ENCODE measurements around the gene IL36B. TPM values are rescaled to one million over a fixed set of nuclear protein-coding genes. Genes with fewer than 3 reads are reported as not detected.

The IL36B gene
- total RNA-seq, 1 donor from 2014 or later: not detected

DNA sequence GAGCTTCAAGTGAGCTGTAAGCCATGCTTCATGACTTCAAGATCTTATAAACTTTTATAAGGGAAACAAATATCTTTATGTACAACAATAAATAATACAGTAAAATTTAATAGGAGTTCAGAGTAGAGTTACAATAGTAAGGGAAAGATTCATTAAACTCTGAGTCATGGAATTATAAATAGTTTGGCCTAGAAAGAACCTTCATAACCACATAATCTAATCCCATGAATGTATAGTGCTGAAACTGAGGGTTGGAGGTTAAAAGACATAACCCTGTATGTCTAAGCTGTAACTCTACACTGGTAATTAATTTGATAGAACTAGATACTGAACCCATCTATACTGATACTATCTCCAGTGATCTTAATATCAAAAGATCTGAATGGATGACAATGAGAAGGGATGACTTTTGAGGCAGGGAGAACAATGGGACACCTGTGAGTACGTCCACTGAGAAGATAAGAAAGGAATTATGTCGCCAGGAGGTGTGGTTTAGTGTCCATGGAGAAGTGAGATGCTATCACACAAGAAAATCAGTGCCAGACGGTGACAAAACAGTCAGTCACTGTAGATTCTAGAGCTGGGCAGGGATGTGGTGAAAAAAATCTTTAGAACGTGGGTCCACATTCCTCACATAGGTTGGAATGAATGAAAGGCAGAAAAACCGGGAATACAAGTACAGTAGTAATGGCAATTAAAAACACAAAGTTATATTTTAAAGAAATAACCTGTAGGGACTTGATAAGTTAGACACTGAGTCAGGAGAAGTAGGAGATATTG is 16.2 kb upstream of the IL36B start:
- ATAC-seq (no peak), DNase-seq (no peak)
- Histone ChIP-seq H3K36me3 (no peaks in the 10 kb centered on the region), H3K4me3 (no peak overlapping the region), H3K27ac (no peak overlapping the region), H3K9me3 (no peaks in the 10 kb centered on the region), H3K27me3 (ENCODE audit: low read depth) (no peaks in the 10 kb centered on the region), H3K4me1 (no peaks in the 10 kb centered on the region)
- TF ChIP-seq, protein P1, sequence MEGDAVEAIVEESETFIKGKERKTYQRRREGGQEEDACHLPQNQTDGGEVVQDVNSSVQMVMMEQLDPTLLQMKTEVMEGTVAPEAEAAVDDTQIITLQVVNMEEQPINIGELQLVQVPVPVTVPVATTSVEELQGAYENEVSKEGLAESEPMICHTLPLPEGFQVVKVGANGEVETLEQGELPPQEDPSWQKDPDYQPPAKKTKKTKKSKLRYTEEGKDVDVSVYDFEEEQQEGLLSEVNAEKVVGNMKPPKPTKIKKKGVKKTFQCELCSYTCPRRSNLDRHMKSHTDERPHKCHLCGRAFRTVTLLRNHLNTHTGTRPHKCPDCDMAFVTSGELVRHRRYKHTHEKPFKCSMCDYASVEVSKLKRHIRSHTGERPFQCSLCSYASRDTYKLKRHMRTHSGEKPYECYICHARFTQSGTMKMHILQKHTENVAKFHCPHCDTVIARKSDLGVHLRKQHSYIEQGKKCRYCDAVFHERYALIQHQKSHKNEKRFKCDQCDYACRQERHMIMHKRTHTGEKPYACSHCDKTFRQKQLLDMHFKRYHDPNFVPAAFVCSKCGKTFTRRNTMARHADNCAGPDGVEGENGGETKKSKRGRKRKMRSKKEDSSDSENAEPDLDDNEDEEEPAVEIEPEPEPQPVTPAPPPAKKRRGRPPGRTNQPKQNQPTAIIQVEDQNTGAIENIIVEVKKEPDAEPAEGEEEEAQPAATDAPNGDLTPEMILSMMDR (IDR thresholded peaks at IDR 0.05): no peak
- intact Hi-C loops (cut with DNase I): no loop called here

GRCh38 chr2:113068249-113068648 is 15.6 kb upstream of the IL36B start:
- no peak for ATAC-seq

GRCh38 chr2:113067681-113068080 is 15.0 kb upstream of the IL36B start, which contains the start of gene IL1F10:
Gene IL1F10 (plus strand): TSS chr2:113067970. CDS start chr2:113072739, 4,769 bp downstream.
- no peak within 1 kb of the TSS for H3K27ac ChIP-seq
- TF ChIP-seq, protein P1 (IDR thresholded peaks at IDR 0.05): no peak
- no peak for DNase-seq
- no peaks in the 10 kb centered on the region for H3K36me3 ChIP-seq
- intact Hi-C loops (cut with DNase I): no loop called here
- no peak within 1 kb of the TSS for H3K4me3 ChIP-seq
- no peak for ATAC-seq
- H3K4me1 ChIP-seq: no peaks in the 10 kb centered on the region
- no peaks in the 10 kb centered on the region for H3K9me3 ChIP-seq
- no peaks in the 10 kb centered on the region for H3K27me3 ChIP-seq (ENCODE audit: low read depth)

More at GRCh38 chr2:113068249-113068648, 15.6 kb upstream of the IL36B start:
- H3K36me3 ChIP-seq: no peaks in the 10 kb centered on the region
- no peaks in the 10 kb centered on the region for H3K9me3 ChIP-seq
- H3K4me1 ChIP-seq: no peaks in the 10 kb centered on the region
- TF ChIP-seq, protein P1 (IDR thresholded peaks at IDR 0.05): no peak
- DNase-seq: no peak
- H3K27me3 ChIP-seq (ENCODE audit: low read depth): no peaks in the 10 kb centered on the region
- intact Hi-C loops (cut with DNase I): no loop called here
- H3K27ac ChIP-seq: no peak overlapping the region
- no peak overlapping the region for H3K4me3 ChIP-seq

DNA sequence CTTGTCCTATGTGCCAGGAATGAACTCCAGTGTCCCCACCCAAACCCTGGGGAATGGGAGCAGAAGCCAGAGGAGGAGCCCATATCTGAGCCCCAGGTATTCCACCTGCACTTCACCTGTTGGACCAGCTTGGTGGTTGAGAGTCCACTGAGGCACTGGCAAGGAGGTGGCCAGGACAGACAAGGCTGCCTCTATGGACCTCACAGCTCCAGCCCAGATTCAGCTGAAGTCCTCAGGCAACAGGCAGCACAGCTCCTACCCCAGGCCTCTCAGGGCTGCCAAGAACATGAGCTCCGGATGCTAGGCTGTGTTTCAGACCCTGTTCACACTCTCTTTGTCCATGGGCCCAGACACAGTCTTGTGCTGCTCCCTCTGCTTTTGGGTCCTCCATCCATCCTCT is 12.2 kb upstream of the IL36B start:
- no peak overlapping the region for H3K27ac ChIP-seq
- intact Hi-C loops (cut with DNase I): no loop called here

GRCh38 chr2:113064281-113064680 is 11.6 kb upstream of the IL36B start:
- Histone ChIP-seq H3K36me3 (no peaks in the 10 kb centered on the region), H3K4me3 (no peak overlapping the region), H3K27ac (no peak overlapping the region), H3K4me1 (no peaks in the 10 kb centered on the region), H3K9me3 (no peaks in the 10 kb centered on the region), H3K27me3 (ENCODE audit: low read depth) (no peaks in the 10 kb centered on the region)
- TF ChIP-seq, protein P1 (IDR thresholded peaks at IDR 0.05): no peak
- intact Hi-C loops (cut with DNase I): no loop called here
- ATAC-seq: no peak
- DNase-seq: no peak

More for the DNA sequence above, 12.2 kb upstream of the IL36B start:
- Histone ChIP-seq H3K4me1 (no peaks in the 10 kb centered on the region), H3K9me3 (no peaks in the 10 kb centered on the region), H3K27me3 (ENCODE audit: low read depth) (no peaks in the 10 kb centered on the region), H3K36me3 (no peaks in the 10 kb centered on the region), H3K4me3 (no peak overlapping the region)
- ATAC-seq (no peak), DNase-seq (no peak)
- TF ChIP-seq, protein P1 (IDR thresholded peaks at IDR 0.05): no peak
